ENCODE measurements around the gene PINK1. TPM values are rescaled to one million over a fixed set of nuclear protein-coding genes. Genes with fewer than 3 reads are reported as not detected.

PINK1 gene
- total and polyA plus RNA-seq, 2 of the 13 experiments (the other 11 are each of a cell fraction or from before 2014, with no cell fraction given): 15.3 to 16.1 TPM

- TF ChIP-seq MED13 (CRISPR knock-in tag; IDR thresholded peaks at IDR 0.05) (peak; percentile 23; the same call in 1 of the 2 replicates), SP140L (CRISPR knock-in tag; IDR thresholded peaks at IDR 0.05; ENCODE audit: borderline replicate concordance) (no peak), ZNF850 (CRISPR knock-in tag; conservative IDR thresholded peaks at IDR 0.05) (no peak), ZNF367 (CRISPR knock-in tag; IDR thresholded peaks at IDR 0.05; ENCODE audit: borderline replicate concordance) (no peak), AFF4 (CRISPR knock-in tag; IDR thresholded peaks at IDR 0.05) (no peak), THYN1 (CRISPR knock-in tag; IDR thresholded peaks at IDR 0.05; ENCODE audit: borderline replicate concordance, low read depth) (0 out of 2 replicates have a peak, but pooled peaks have one; percentile 47), BRCA1 (CRISPR knock-in tag; IDR thresholded peaks at IDR 0.05) (no peak), MLXIP (CRISPR knock-in tag; IDR thresholded peaks at IDR 0.05; ENCODE audit: borderline replicate concordance) (no peak), NCOA1 (CRISPR knock-in tag; IDR thresholded peaks at IDR 0.05) (no peak), ZNF792 (CRISPR knock-in tag; IDR thresholded peaks at IDR 0.05) (peak; percentile 64; the same call in 1 of the 2 replicates), ELF4 (CRISPR knock-in tag; IDR thresholded peaks at IDR 0.05; ENCODE audit: borderline replicate concordance) (peak; percentile 92), ZNF788 (CRISPR knock-in tag; IDR thresholded peaks at IDR 0.05; ENCODE audit: borderline replicate concordance) (peak; percentile 23; the same call in 1 of the 2 replicates), ZFP37 (CRISPR knock-in tag; IDR thresholded peaks at IDR 0.05; ENCODE audit: borderline replicate concordance) (no peak), ZMAT3 (CRISPR knock-in tag; conservative IDR thresholded peaks at IDR 0.05) (peak; percentile 55; the same call in 1 of the 2 replicates), SIN3A (IDR thresholded peaks at IDR 0.05; ENCODE audit: borderline replicate concordance, low read depth, low read length) (peak; percentile 29; the same call in 1 of the 2 replicates), ZNF17 (CRISPR knock-in tag; IDR thresholded peaks at IDR 0.05) (no peak), ZNF281 (CRISPR knock-in tag; IDR thresholded peaks at IDR 0.05; ENCODE audit: borderline replicate concordance) (0 out of 2 replicates have a peak, but pooled peaks have one; percentile 2), ZSCAN25 (CRISPR knock-in tag; IDR thresholded peaks at IDR 0.05) (0 out of 2 replicates have a peak, but pooled peaks have one; percentile 34)
- TF ChIP-seq, protein P1, sequence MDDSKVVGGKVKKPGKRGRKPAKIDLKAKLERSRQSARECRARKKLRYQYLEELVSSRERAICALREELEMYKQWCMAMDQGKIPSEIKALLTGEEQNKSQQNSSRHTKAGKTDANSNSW (CRISPR knock-in tag; IDR thresholded peaks at IDR 0.05; ENCODE audit: borderline replicate concordance): no peak
These were observed 28.2 kb downstream of the PINK1 start, which contains the start of gene DDOST (continued) for GRCh38 chr1:20661207-20662109.

Data from HepG2 (cell line).